GM18520 (cell line): Measurements from ENCODE around the gene CDK8.
"Not testable (repeated sequence)": the region's sequence is repeated elsewhere in the genome, so short reads cannot be mapped to it uniquely, and the experiment has no call there.

Source experiments
- ATAC-seq: cut with Tn5 transposase; IDR thresholded peaks from one replicate; pipeline ENCODE4 v1.9.1; 2021; ENCODE audit not compliant: unreplicated experiment

CDK8 gene

GRCh38 chr13:26252006-26252405 lies 1.9 kb upstream of the CDK8 start:
- not testable (repeated sequence) for ATAC-seq

GRCh38 chr13:26253262-26253786 lies 605 bp upstream of the CDK8 start:
- ATAC-seq: no peak

DNA sequence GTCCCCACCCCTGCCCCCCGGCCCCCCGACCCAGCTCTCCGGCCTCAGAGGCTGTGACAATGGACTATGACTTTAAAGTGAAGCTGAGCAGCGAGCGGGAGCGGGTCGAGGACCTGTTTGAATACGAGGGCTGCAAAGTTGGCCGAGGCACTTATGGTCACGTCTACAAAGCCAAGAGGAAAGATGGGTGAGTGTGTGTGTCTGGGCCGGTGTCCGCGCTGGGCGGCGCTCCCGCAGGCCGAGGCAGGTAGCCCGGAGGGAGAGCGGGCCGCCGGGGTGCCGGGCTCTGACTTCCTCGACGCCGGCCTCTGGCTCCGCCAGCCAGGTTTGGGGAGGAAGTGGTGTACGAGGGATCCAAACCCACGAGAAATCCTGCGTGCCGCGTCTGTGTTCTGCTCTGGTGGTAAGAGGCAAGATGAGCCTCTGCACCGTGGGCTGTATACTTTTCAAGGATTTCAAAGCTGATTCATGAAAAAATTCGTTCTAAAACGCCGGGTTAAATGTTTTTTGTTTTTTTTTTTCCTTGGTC lies 718 bp downstream of the CDK8 start:
- no peak for ATAC-seq

DNA sequence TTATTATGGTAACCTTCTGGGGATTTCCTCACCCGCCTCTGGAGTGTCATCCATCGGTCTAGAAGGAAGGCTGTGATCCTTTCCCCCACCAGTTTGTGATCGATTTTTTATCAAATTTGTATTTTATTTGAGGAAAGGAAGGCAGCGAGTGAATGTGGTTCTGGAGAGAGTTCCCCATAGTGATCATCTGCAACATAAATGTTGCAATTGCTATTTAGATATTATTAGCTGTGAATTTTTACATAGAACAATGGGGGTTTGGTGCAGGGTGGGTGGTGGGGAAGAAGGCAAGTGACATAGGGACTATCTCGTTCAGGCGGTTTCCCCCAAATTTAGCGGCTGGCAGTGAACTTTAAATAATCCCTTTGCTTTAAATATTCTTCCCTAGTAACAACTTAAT lies 1.2 kb downstream of the CDK8 start:
- no peak for ATAC-seq

GRCh38 chr13:26255691-26256277 lies 1.9 kb downstream of the CDK8 start:
- no peak for ATAC-seq

DNA sequence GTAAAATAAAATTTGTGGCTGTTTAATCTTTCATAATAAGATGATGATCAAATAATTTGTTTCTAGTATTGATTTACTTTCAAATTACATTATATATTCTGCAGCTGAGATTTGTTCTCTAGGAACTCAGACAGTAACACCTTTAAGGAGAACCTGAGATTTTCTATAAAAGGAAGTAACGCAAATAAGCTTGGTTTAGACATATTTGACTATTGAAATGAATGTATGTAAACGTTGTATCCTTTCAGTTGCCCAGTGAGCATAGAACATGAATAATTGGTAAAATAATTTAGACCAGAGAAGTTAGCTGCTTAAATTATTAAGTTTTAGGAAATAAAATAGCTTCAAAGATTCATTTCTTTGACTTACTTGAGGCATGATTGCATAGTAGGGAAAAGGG lies 3.1 kb downstream of the CDK8 start:
- no peak for ATAC-seq

- no peak for ATAC-seq
Observed at GRCh38 chr13:26259634-26260033, 5.7 kb downstream of the CDK8 start.

- ATAC-seq: no peak
Observed at GRCh38 chr13:26262156-26262555, 8.2 kb downstream of the CDK8 start.

DNA sequence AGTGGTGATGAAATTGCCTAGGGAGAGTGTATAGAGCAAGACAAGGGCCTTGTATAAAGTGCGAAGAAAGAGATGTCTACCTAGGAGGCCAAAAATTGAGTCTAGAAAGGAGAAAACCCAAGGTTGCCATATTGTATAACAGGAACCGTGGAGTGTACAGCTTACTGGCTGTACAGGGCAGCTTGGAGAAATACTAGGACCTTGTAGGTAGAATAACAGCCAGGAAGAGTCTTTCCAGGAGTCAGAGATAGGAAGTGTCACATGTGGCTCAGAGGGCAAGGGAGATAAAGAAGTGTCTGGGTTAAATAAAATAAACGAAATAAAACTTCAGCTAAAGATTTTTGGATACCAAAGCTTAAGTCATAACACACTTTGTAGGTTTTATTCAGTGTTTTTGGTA lies 12.4 kb downstream of the CDK8 start:
- ATAC-seq: no peak

GRCh38 chr13:26270707-26271106 lies 16.8 kb downstream of the CDK8 start:
- no peak for ATAC-seq

- no peak for ATAC-seq
Observed at GRCh38 chr13:26272621-26273020, 18.7 kb downstream of the CDK8 start.

- no peak for ATAC-seq
Observed at GRCh38 chr13:26280295-26280694, 26.4 kb downstream of the CDK8 start.

- no peak for ATAC-seq
Observed at GRCh38 chr13:26280822-26281221, 26.9 kb downstream of the CDK8 start.

- not testable (repeated sequence) for ATAC-seq
Observed at GRCh38 chr13:26285911-26286310, 32.0 kb downstream of the CDK8 start.

DNA sequence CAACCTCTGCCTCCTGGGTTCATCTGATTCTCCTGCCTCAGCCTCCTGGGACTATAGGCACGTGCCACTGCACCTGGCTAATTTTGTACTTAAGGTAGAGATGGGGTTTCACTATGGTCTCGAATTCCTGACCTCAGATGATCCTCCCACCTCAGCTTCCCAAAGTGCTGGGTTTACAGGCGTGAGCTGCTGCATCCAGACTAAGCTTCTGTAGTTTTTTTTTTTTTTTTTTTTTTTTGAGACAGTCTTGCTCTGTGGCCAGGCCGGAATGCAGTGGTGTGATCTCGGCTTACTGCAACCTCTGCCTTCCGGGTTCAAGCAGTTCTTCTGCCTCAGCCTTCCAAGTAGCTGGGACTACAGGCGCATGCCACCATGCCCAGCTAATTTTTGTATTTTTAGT lies 34.9 kb downstream of the CDK8 start:
- ATAC-seq: not testable (repeated sequence)

GRCh38 chr13:26295812-26296211 lies 41.9 kb downstream of the CDK8 start:
- ATAC-seq: no peak

DNA sequence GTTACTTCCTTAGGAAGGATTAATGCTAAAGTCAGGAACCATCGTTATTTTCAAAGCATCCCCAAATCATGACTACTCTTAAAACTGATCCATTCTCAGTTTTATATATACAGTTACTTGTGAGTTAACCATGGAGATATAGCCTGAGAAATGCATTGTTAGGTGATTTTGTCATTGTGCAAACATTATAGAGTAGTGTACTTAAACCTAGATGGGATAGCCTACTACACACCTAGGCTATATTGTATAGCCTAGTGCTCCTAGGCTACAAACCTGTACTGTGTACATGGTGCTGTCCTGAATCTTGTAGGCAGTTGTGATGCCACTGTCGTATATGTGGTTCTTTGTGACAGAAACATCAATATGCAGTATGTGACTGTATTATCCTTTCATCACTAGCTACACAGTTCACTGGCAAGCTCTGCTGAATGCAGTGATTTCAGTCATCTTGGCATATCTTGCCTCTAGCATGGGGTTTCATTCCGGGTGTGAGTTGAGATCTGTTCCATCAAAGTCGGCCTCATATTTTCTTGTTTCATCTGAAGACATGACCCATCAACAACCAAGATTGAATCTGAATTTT lies 45.3 kb downstream of the CDK8 start:
- ATAC-seq: no peak

DNA sequence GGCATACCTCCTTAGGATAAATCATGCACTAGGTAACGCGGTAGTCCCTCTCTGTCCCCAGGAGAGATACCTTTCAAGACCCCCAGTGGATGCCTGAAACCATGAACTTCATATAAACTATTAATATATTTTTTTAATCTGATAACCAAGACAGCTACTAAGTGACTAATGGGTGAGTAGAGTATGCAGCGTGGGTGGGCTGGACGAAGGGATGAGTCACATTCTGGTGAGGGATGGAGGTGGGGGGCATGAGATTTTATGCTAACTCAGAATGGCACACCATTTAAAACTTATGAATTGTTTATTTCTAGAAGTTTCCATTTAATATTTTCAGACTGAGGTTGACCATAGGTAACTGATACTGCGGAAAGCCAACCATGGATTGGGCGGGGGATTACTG lies 46.2 kb downstream of the CDK8 start:
- ATAC-seq: no peak

- ATAC-seq: no peak
Observed at GRCh38 chr13:26305676-26306075, 51.7 kb downstream of the CDK8 start.

DNA sequence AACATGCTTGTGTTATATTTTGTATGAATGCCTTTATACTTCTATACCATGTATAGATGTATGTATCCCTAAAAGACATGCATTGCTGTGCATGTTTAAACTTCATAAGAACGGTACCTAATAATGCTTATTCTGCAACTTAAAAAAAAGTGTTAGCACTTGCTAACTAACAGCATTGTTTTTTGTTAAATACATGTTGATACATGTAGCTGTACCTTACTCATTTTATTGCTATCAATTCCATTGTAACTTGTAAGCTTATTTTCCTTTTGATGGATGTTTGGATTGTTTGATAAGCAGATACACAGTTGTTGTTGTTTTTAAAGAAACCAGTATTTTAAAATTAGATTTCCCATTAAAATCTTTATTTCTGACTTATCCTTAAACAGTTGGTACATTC lies 53.8 kb downstream of the CDK8 start:
- no peak for ATAC-seq

DNA sequence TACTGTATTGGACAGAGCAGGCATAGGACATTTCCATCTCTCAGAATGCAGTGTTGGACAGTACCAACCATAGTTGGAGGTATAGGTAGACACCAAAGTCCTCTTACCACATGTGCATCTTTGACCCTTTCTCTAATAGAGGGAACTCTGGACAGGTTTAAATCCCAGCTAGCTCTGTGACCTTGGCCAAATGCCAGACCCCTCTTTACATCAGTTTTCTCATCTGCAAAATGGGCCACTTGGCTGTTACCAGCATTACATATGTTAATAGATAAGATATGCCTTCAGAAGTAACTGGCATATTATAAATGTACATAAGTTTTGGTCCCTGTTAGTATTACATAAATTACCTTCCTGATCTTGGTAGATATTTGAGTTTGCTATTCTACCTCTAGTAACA lies 54.3 kb downstream of the CDK8 start:
- no peak for ATAC-seq

DNA sequence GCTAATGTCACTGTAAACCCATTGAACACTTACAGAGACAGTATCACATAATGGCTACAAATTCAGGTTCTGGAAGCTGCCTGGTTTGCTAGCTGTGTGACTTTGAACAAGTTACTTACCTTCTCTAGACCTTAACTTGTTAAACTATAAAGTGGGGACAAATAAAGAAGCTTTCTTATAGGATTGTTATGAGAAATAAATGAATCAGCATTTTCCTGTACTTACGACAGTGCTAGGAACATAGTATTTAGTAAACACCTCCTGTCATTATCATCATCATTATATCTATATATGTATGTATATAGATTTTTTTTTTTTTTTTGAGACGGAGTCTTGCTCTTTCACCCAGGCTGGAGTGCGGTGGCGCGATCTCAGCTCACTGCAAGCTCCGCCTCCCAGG lies 54.9 kb downstream of the CDK8 start:
- no peak for ATAC-seq

DNA sequence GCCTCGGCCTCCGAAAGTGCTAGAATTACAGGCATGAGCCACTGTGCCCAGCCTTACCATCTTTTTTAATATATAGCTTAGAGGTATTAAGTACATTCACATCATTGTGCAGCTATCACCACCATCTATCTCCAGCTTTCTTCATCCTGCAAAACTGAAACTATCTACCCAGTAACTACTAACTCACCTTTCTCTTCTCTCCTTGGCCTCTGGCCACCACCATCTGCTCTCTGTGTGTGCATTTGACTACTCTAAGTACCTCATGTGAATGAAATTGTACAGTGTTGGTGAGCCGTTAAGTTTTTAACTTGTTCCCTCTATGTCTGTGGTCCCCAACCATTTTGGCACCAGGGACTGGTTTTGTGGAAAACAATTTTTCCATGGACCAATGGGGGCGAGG lies 56.1 kb downstream of the CDK8 start:
- ATAC-seq: no peak
